Measurements from ENCODE around the gene UBE2L3. TPM values are rescaled to one million over a fixed set of nuclear protein-coding genes. Genes with fewer than 3 reads are reported as not detected.

UBE2L3 gene
- total and polyA plus RNA-seq, 2 of the 13 experiments (the other 11 are each of a cell fraction or from before 2014, with no cell fraction given): 30.2 to 58.1 TPM

DNA sequence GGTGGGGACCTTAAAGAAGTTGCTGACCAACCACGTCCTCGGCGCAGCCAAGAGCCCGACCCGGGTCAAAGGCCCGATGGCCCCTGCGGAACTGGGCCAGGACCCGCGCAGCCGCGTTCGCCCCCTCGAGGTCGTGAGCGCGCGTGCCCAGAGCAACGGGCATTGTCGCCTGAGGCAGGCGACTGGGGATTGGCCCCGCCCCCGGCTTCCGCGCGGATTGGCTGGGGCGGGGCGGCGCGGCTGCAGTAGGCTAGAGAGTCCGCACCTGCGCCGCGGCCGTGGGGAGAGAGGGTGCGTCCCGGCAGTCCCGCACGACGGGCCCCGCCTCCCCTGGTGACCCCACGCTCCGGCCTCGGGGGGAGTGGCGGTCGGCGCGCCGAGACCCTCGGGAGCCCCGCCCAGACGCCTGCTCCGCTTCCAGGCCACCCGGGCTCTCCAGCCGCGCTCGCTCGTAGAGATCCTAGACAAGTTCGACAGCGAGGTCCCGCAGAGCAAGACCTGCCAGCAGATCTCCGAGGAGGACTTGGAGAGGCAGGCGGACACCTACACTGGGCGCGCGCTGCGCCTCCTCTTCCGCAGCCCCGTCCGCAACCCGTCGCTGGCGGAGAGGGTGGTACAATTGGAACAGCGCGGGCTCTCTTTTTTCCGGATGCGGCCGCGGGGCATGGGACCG is 90.0 kb downstream of the UBE2L3 start (continued):
- TF ChIP-seq ZNF329 (CRISPR knock-in tag; IDR thresholded peaks at IDR 0.05; ENCODE audit: low read depth): peak; percentile 39; the same call in 1 of the 2 replicates
- no peak for TF ChIP-seq NCOA5 (CRISPR knock-in tag; IDR thresholded peaks at IDR 0.05)
- 0 out of 2 replicates have a peak, but pooled peaks have one; percentile 40 for TF ChIP-seq ZNF792 (CRISPR knock-in tag; IDR thresholded peaks at IDR 0.05)
- peak; percentile 98 for TF ChIP-seq AGO2 (optimal IDR thresholded peaks at IDR 0.05; ENCODE audit: low read depth, low read length)
- TF ChIP-seq ZNF569 (CRISPR knock-in tag; IDR thresholded peaks at IDR 0.05; ENCODE audit: borderline replicate concordance): no peak
- TF ChIP-seq, protein P1, sequence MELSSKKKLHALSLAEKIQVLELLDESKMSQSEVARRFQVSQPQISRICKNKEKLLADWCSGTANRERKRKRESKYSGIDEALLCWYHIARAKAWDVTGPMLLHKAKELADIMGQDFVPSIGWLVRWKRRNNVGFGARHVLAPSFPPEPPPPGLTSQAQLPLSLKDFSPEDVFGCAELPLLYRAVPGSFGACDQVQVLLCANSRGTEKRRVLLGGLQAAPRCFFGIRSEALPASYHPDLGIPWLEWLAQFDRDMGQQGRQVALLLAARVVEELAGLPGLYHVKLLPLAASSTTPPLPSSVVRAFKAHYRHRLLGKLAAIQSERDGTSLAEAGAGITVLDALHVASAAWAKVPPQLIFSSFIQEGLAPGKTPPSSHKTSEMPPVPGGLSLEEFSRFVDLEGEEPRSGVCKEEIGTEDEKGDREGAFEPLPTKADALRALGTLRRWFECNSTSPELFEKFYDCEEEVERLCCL (CRISPR knock-in tag; IDR thresholded peaks at IDR 0.05; ENCODE audit: borderline replicate concordance): no peak
- TF ChIP-seq TRIM22 (IDR thresholded peaks at IDR 0.05): no peak
- no peak for TF ChIP-seq GZF1 (CRISPR knock-in tag; IDR thresholded peaks at IDR 0.05)
- TF ChIP-seq E2F2 (CRISPR knock-in tag; IDR thresholded peaks at IDR 0.05; ENCODE audit: borderline replicate concordance): no peak
- TF ChIP-seq, protein P2, sequence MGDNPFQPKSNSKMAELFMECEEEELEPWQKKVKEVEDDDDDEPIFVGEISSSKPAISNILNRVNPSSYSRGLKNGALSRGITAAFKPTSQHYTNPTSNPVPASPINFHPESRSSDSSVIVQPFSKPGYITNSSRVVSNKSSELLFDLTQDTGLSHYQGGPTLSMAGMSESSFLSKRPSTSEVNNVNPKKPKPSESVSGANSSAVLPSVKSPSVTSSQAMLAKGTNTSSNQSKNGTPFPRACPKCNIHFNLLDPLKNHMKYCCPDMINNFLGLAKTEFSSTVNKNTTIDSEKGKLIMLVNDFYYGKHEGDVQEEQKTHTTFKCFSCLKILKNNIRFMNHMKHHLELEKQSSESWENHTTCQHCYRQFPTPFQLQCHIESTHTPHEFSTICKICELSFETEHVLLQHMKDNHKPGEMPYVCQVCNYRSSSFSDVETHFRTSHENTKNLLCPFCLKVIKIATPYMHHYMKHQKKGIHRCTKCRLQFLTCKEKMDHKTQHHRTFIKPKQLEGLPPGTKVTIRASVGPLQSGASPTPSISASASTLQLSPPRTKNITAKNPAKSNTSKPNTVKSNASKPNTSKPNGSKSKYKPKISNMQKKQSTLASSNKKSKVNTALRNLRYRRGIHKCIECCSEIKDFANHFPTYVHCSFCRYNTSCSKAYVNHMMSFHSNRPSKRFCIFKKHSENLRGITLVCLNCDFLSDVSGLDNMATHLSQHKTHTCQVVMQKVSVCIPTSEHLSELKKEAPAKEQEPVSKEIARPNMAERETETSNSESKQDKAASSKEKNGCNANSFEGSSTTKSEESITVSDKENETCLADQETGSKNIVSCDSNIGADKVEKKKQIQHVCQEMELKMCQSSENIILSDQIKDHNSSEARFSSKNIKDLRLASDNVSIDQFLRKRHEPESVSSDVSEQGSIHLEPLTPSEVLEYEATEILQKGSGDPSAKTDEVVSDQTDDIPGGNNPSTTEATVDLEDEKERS (CRISPR knock-in tag; IDR thresholded peaks at IDR 0.05): peak; percentile 72; the same call in 1 of the 2 replicates
- TF ChIP-seq BHLHE40 (IDR thresholded peaks at IDR 0.05; ENCODE audit: low read length): peak; percentile 52; the same call in 1 of the 2 replicates
- TF ChIP-seq POLR2AphosphoS2 (IDR thresholded peaks at IDR 0.05; ENCODE audit: low read depth, low read length): no peak
- TF ChIP-seq ZNF44 (CRISPR knock-in tag; IDR thresholded peaks at IDR 0.05): no peak
- no peak for TF ChIP-seq FOSL1 (CRISPR knock-in tag; IDR thresholded peaks at IDR 0.05; ENCODE audit: borderline replicate concordance)
- no peak for TF ChIP-seq ZNF841 (CRISPR knock-in tag; IDR thresholded peaks at IDR 0.05; ENCODE audit: borderline replicate concordance)
- TF ChIP-seq ZNF646 (CRISPR knock-in tag; IDR thresholded peaks at IDR 0.05): no peak
